GM21360 (cell line): Measurements from ENCODE around the gene RSPH1.

Experiments used
- ATAC-seq: cut with Tn5 transposase; IDR thresholded peaks from one replicate; pipeline ENCODE4 v1.9.1; 2021; ENCODE audit warnings: mild to moderate bottlenecking, moderate library complexity; ENCODE audit not compliant: unreplicated experiment

RSPH1 gene

DNA sequence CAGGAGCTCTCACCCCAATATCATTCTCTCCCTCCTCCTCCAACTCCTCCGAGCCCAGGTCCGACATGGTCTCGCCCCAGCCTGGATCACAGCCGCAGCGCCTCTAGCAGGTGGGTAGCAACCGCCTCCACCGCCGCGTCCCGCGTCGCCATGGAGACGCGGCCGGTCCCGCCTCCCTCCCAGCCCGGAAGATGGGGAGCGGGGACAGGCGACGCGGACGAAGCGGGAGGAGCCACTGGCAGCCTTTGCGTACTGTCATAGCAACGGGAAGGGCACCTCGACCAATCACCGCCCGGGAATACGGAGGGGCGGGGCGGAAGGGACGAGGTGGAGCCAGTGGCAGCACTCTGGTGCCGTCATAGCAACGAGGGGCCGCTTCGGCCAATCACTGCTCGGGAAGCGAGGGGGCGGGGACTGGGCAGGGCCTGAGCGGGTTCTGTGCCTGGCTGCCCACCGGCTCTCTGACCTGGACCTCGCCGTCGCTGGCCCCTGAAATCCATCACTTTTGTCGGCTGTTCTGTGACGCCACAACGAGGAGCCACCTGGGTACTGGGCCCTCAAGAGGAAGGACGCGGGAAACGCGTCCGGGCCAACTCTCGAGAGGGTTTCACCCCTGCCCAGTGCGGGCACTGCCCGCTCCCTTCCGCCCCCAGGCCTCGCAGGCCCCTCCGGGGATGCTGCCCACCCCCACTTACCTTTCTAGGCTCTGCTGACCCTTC, at the start of gene RSPH1:
Gene RSPH1, minus strand, starts transcription at position 105 of the 719 bp plus-strand sequence. Its CDS starts 38 bp downstream, at position 67.
- peak; percentile 98 for ATAC-seq

DNA sequence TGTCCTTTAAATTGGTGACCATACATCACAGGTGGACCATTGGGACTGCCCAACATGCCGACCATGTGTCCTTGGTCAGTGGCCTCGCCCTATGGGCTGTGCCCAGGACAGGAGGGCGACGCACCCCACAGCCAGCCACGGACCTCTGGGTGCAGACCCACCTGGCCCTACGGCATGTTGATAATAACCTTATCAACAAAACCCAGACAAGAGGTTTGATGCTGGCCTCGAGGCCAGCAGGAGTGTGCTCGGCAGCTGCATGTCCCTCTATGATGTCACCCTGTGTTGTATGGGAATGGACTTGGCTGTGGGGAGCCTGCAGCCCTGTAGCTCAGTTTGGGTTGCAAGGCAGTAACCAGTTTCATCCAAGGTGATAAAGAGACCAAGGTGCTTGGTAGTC, 49.7 kb upstream of the RSPH1 start:
- no peak for ATAC-seq

DNA sequence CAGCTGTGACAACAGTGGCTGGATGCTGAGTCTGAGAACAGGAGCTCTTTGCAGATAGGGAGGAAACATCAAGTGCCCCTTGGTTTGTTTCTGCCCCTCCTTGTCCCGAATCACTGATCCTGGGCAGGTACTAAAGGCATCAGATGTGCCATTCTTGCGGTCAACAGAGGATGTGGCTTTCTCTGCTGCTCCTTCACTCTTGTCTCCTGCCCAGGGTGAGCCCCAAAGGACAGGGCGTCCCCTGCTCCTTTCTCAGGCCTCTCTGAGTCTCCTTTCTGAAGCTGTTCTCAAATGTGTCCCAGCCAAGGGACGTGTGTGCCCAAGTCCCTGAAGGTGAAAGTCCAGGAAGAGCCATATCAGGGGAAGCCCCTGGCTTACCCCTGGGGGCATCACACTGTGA, 49.3 kb upstream of the RSPH1 start:
- no peak for ATAC-seq

GRCh38 chr21:42544544-42544943, 48.5 kb upstream of the RSPH1 start:
- ATAC-seq: no peak

DNA sequence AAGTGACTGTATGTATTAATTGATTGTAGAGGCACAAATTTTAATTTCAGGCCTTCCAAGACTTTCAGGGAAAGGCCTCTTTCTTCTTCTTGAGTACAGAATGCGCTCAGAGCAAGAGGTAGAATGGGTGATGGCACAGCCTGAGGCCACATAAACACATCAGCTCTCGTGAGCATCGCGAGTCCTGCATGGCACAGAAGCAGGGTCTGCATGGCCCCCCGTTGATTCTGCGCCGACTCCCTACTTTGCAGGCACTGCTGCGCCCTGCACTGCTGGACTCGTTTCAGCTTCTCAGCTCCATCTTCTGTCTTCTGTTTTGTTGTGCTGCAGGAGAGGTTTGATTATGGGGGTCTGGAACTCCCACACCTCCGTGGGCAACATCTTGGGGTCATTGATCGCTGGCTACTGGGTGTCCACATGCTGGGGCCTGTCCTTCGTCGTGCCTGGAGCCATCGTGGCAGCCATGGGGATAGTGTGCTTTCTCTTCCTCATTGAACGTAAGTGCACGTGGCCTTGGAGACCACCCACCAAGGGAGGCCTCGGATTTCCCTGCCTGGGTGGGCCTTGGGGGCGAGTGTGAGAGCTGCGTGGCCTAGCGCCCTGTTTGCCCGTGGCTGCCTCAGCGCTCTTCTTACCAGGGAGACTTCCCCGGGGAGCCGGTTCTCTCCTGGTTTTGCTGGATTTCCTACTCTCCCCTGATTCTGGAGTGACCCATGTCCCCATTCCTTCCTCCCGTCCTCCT, 47.3 kb upstream of the RSPH1 start:
- no peak for ATAC-seq

GRCh38 chr21:42542596-42542995, 46.6 kb upstream of the RSPH1 start:
- ATAC-seq: no peak

DNA sequence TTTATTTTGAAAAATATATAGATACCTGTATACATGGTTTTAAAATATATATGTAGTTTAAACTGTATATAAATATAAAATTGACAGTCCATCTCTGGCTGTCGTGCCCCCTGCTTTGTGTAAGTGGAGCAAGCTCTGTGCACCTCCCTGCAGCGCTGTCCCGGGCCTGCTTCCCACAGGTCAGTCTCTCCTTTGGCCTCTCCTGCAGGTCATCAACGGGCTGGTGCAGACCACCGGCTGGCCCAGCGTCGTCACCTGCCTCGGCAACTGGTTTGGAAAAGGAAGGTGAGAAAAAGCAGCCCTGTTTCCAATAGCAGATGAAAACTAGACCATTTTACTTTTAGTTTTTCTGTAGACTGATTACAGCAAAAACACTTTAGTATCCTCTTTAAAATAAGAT, 46.2 kb upstream of the RSPH1 start:
- no peak for ATAC-seq

DNA sequence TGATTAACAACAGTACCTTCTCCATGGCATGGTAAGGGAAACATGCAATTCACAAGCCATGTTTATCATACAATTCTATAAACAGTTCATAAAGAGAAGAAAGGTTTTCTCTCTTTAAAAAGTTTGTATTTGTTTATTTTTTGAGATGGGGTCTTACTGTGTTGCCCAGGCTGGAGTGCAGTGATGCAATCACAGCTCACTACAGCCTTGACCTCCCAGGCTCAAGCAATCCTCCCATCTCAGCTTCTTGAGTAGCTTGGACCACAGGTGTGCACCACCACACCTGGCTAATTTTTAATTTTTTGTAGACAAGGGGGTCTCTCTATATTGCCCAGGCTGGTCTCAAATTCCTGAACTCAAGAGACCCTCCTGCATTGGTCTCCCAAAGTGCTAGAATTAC, 45.6 kb upstream of the RSPH1 start:
- no peak for ATAC-seq

DNA sequence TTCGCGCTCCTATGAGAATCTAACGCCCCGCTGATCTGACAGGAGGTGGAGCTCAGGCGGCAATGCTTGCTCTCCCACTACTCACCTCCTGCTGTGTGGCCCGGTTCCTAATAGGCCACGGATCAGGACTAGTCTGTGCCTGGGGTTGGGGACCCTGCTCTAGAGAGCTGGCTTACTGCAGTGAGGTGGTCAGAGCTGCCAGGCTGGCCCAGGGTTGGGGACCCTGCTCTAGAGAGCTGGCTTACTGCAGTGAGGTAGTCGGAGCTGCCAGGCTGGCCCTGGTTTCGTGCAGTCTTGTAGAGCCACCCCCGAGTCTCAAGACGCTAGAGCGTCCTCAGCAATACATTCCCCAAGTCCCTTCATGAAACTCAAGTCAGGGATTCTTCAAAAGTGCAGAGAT, 45.1 kb upstream of the RSPH1 start:
- ATAC-seq: no peak

DNA sequence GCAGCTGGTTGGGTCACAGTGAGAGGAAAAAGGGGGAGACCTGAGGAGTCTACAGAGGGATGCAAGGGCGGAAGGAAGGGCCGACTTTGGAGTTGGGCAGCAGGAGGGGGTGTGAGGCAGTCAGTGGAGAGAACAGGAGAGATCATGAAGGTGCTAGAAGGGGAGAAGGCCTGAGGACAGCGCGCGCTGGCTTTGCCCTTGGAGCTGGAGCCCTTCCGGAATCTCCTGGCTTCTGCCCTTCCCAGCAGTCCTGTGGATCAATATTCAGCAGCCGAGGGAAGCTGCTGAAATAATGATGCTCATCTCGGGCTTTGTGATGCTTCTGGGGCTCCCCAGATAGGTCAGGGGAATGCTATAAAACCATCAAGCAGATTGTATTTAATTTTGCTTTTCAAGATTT, 44.4 kb upstream of the RSPH1 start:
- no peak for ATAC-seq

DNA sequence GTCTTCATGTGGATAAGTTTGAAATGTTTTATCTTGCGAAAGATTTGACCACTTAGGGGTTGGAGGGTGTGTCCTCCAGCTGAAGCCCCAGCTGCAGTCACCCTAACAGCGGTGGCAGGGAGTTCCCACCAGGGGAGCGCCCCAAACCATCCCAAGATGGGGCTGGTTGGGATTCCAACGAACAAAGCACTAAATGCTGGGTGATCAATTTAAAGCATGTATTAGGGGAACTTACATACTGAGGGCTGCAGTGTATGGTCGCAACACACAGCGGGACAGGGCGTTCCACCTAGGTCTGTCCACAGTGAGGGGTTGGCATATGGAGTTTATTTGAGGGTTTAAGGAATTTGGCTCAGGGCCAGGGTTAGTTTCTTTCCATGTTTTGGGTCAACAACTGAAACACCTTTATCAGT, 43.9 kb upstream of the RSPH1 start:
- no peak for ATAC-seq

DNA sequence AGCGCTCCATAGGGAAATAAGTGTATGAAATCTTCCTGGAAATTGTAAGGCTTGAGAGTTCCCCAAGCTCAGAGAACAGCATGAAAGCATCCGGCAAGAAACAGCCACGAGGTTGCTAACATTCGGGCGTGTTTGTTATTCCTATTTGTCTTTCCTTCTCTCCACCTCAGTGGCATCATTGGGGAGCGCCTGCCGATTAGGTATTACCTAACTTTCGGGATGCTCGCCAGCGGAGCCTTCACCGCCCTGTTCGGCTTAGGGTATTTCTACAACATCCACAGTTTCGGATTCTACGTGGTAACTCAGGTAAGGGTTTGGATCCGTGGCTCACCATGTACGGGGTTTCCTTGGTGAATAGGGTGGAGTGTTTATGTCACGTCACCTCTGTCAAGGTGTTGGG, 43.3 kb upstream of the RSPH1 start:
- ATAC-seq: no peak

GRCh38 chr21:42538479-42539275, 42.7 kb upstream of the RSPH1 start:
- ATAC-seq: no peak

DNA sequence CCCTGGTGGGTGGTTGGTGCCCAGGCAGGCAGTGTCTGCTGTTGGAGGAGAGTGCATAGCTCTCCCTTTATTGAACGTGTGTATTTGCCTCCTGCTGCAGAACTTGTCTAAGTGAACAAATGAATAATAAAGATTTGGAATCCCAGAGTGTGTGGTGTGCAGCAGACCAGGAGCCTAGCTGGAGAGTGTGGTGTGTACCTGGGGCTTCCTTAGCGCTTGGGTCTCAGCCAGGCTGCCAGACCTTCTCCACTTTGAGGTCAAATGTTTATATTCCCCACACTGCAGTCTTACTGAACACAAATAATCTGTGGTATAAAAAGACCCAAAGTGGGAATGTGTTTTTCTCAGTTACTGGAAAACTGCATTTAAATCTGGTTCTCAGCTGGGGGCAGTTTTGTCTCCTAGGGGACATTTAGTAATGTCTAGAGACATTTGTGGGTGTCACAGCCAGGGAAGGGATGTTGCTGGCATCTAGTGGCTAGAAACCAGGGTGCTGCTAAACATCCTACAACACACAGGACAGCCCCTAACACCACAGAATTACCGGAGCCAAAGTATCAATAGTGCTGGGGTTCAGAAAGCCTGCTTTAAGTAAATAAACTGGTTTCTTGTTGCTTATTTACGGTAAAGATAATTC, 41.2 kb upstream of the RSPH1 start:
- no peak for ATAC-seq

DNA sequence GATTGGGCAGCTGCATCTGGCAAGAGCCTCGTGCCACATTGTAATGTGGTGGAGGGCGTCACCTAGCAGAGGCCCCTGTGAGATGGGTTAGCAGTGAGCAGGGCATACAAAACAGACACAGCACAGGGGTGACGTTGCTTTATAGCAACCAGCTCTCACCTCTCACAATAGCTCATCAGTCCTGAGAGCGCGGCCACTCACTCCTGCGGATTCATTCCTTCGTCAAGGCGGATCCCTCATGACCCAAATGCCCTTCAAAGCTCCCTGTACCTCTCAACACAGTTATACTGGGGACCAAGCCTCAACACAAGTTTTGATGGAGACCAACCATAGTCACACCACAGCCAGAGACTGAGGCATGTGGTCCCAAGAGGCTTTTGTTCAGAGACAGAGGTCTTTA, 40.6 kb upstream of the RSPH1 start:
- ATAC-seq: no peak

DNA sequence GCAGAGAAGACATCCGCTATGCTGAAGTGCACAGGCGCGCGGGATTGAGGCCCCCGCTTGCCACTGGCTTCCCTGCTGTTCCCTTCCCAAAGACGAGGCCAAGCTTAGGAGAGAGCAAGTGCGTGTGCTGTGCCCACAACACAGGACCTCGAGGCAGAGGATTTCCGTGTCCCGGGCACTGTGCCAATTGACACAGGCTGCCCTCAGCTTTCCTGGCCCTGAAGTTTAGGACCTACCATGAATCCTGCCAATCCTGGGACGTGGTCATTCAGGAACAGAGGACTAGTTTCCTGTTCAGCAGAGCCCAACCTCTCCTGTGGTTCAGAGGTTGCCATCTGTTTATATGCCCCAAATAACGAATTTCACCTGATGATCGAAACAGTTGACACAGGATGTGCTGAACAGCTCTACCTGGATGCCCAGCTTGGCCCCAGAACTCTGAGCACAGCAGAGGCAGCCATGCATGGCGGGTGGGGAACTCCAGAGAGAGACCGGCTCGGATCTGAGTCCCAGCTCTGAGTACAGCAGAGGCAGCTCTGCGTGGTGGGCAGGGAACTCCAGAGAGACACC, 39.7 kb upstream of the RSPH1 start:
- no peak for ATAC-seq

- ATAC-seq: no peak
These were observed 38.7 kb upstream of the RSPH1 start for GRCh38 chr21:42534421-42535378.

GRCh38 chr21:42533963-42534355, 37.9 kb upstream of the RSPH1 start:
- no peak for ATAC-seq

GRCh38 chr21:42533306-42533962, 37.4 kb upstream of the RSPH1 start:
- no peak for ATAC-seq
